Heart left ventricle (tissue), 13 donors: Measurements from ENCODE around the gene CABYR.

Experiments
- CTCF ChIP-seq, 12 donors: fragments of 200-600 bp; sonication (generic) in 4 of 12; IDR thresholded peaks; one replicate each; pipeline versions ENCODE4 v1.5.0 to v1.8.0; 2018 to 2022; ENCODE audit warnings: antibody characterized with exemption in 12 of 12, mild to moderate bottlenecking in 5 of 12
- POLR2A ChIP-seq, 2 donors: fragments of 450-650 bp; IDR thresholded peaks; one replicate each; pipeline ENCODE4 v1.6.1; 2017; ENCODE audit warnings: antibody characterized with exemption in 2 of 2, mild to moderate bottlenecking in 2 of 2, moderate library complexity in 2 of 2
- donor health status: ischemic (EF 13 %, LVEDD 7.1; RV severe dilation, severe dysfunction).
- donor health status: DM: no; HTN: yes; CAD: no.
- donor health status: DM: no; HTN: no; CAD: no.
- donor health status: ischemic (EF 25% LVEDD 6.9; RV normal size, moderate dysfunction).
- donor health status: ischemic (EF 25% LVEDD 5.7; RV mildly dilated, moderate dysfunction).
- donor health status: ischemic (EF 35%, LVEDD 5.7; RV mildly dilated, moderate dysfunction).
- donor health status: nonischemic (EF 11% LVEDD 7.7; RV severe dilation, severe dysfunction).
- donor health status: DM: yes; HTN: yes; CAD: no.
- donor health status: PGD.
- donor health status: ischemic (EF 29% LVEDD 5.4; RV normal size, mild dysfunction).
- donor health status: nonischemic (EF 23%, LVEDD 6.1; RV moderate dilation, normal function).

GRCh38 chr18:24089076-24089475 is 49.8 kb upstream of the CABYR start:
- no peak for TF ChIP-seq CTCF (IDR thresholded peaks at IDR 0.05)
- TF ChIP-seq POLR2A (IDR thresholded peaks at IDR 0.05) = no peak
